Transverse colon (tissue), 4 donors: ENCODE data around the gene TBCCD1.

Experiments
- POLR2AphosphoS5 ChIP-seq, 3 donors: sonication (generic); formaldehyde crosslinking; IDR thresholded peaks; one replicate each; pipeline ENCODE4 v1.6.1; 2016; ENCODE audit warnings: antibody characterized with exemption in 3 of 3
- TF ChIP-seq, protein P1 (sequence below), 5 experiments: fragments of 200-600 bp in 3 of 5; fragments of 450-650 bp in 2 of 5; sonication (generic) in 3 of 5; IDR thresholded peaks; 1 replicate in 2 of 5; 2 replicates in 3 of 5; pipeline ENCODE4 v1.5.1; 2016 to 2017; ENCODE audit warnings: antibody characterized with exemption in 5 of 5, inconsistent platforms in 3 of 5, mild to moderate bottlenecking in 2 of 5, moderate library complexity in 1 of 5

DNA sequence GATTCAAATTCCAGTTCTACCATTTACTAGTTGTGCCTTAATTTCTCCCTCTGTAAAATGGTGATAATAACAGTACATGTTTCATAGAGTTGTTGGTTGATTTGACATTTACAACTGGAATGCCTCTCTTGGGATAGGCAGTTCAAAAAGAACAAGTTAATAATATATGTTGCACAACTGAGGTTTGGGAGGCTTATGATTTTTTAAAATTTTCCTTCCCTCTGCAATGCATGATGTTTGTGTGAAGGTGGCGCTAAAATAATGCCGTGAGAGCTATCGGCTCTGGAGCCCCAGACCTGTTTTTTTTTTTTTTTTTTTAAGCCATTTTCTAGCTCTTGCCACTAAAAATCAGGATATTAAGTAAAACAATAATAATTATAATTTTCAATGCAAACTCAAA, 22.0 kb upstream of the TBCCD1 start:
- TF ChIP-seq, protein P1, sequence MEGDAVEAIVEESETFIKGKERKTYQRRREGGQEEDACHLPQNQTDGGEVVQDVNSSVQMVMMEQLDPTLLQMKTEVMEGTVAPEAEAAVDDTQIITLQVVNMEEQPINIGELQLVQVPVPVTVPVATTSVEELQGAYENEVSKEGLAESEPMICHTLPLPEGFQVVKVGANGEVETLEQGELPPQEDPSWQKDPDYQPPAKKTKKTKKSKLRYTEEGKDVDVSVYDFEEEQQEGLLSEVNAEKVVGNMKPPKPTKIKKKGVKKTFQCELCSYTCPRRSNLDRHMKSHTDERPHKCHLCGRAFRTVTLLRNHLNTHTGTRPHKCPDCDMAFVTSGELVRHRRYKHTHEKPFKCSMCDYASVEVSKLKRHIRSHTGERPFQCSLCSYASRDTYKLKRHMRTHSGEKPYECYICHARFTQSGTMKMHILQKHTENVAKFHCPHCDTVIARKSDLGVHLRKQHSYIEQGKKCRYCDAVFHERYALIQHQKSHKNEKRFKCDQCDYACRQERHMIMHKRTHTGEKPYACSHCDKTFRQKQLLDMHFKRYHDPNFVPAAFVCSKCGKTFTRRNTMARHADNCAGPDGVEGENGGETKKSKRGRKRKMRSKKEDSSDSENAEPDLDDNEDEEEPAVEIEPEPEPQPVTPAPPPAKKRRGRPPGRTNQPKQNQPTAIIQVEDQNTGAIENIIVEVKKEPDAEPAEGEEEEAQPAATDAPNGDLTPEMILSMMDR (IDR thresholded peaks at IDR 0.05), result peak in 1 of 5 experiments; percentile 4
- no peak for TF ChIP-seq POLR2AphosphoS5 (IDR thresholded peaks at IDR 0.05)
